ENCODE data around the gene EPB41L4A.

GRCh38 chr5:112250551-112250950 lies 168.5 kb downstream of the EPB41L4A start:
- no peak for TF ChIP-seq CTCF (conservative IDR thresholded peaks at IDR 0.05 in 1 of 2, IDR thresholded peaks at IDR 0.05 in 1 of 2; ENCODE audit: low read depth in 1 of 2, low read length in 2 of 2)
- no peak for TF ChIP-seq EZH2 (IDR thresholded peaks at IDR 0.05; ENCODE audit: low read length, missing control alignments)

All from fibroblast of lung (primary cell).